HCT116 (cell line): Measurements from ENCODE around the gene NCAPG2. TPM values are rescaled to one million over a fixed set of nuclear protein-coding genes. Genes with fewer than 3 reads are reported as not detected.

Experiments used
- ATAC-seq: fragments of 200-7000 bp; cut with Tn5 transposase; 2 replicates; pipeline ENCODE4 v1.9.1; 2020; ENCODE audit warnings: mild to moderate bottlenecking, moderate library complexity
- BruUV-seq: library from RNA; stranded (reverse); fragments of 400-500 nt; replicated peaks from 2 replicates; lab custom pipeline; 2021; lab: Mats Ljungman, UMichigan
- CTCF ChIA-PET: fragments of 300-600 bp; sonication (Branson Sonifier 250); formaldehyde crosslinking; loops from one replicate; lab custom pipeline; 2021; ENCODE audit warnings: antibody characterized with exemption; lab: Charles Lee
- POLR2A ChIA-PET: fragments of 300-600, 350-600 bp; sonication (Branson Sonifier 250); formaldehyde crosslinking; loops from one replicate; lab custom pipeline; 2021; ENCODE audit warnings: antibody characterized with exemption; lab: Charles Lee
- RAD21 ChIA-PET, 2 experiments: fragments of 300-600 bp; sonication (Branson Sonifier 250); formaldehyde crosslinking; loops; one replicate each; lab custom pipeline; 2023; ENCODE audit warnings: low total read pairs in 2 of 2; ENCODE audit not compliant: uncharacterized antibody in 2 of 2, unreplicated experiment in 2 of 2, low non-redundant PET in 1 of 2; lab: Charles Lee
- DNase-seq: peaks from one replicate; pipeline ENCODE4 v3.0.0-alpha.2; 2010; ENCODE audit warnings: low read depth, low spot score
- H2AFZ ChIP-seq: fragments of 200-600 bp; shearing (Covaris generic), sonication (generic); 2 replicates; pipeline ENCODE4 v1.6.1; 2017; ENCODE audit warnings: low read depth, mixed run types, mixed read lengths, antibody characterized with exemption, low read length; ENCODE audit not compliant: poor library complexity, severe bottlenecking
- H3K27ac ChIP-seq: 2 replicates; pipeline ENCODE4 v1.5.1; 2012; ENCODE audit warnings: low read depth, low read length
- H3K27me3 ChIP-seq: fragments of 200-600 bp; sonication (generic); 2 replicates; pipeline ENCODE4 v1.6.1; 2016; ENCODE audit warnings: mixed run types, low read length, mixed read lengths; ENCODE audit not compliant: insufficient read depth
- H3K36me3 ChIP-seq, 2 experiments: fragments of 200-500 bp in 1 of 2; fragments of 200-600 bp in 1 of 2; sonication (Bioruptor generic) in 1 of 2; sonication (generic) in 1 of 2; 2 replicates each; pipeline versions ENCODE4 v1.5.1 to v1.6.1; 2014 to 2016; ENCODE audit warnings: low read length in 2 of 2, inconsistent platforms in 1 of 2, mixed read lengths in 1 of 2, mixed run types in 1 of 2; ENCODE audit not compliant: insufficient read depth in 2 of 2, control insufficient read depth in 1 of 2
- H3K4me1 ChIP-seq, 2 experiments: fragments of 200-600 bp in 1 of 2; sonication (generic) in 1 of 2; 2 replicates each; pipeline versions ENCODE4 v1.5.1 to v1.6.1; 2012 to 2017; ENCODE audit warnings: low read length in 2 of 2, inconsistent platforms in 1 of 2, mild to moderate bottlenecking in 1 of 2, mixed read lengths in 1 of 2, mixed run types in 1 of 2, moderate library complexity in 1 of 2; ENCODE audit not compliant: insufficient read depth in 2 of 2, control insufficient read depth in 1 of 2
- H3K4me2 ChIP-seq: fragments of 200-600 bp; sonication (generic); 2 replicates; pipeline ENCODE4 v1.6.1; 2017; ENCODE audit warnings: mixed run types, low read length, mixed read lengths
- H3K4me3 ChIP-seq, 2 experiments: fragments of 200-600 bp in 1 of 2; sonication (generic) in 1 of 2; replicated peaks in 1 of 2; 2 replicates each; pipeline ENCODE4 v1.5.1; 2011 to 2016; ENCODE audit warnings: low read length in 2 of 2, control low read depth in 1 of 2, low read depth in 1 of 2, mild to moderate bottlenecking in 1 of 2, mixed read lengths in 1 of 2, mixed run types in 1 of 2
- H3K79me2 ChIP-seq: fragments of 200-600 bp; sonication (generic); 2 replicates; pipeline ENCODE4 v1.6.1; 2017; ENCODE audit warnings: mild to moderate bottlenecking, mixed run types, low read length, moderate library complexity, mixed read lengths; ENCODE audit not compliant: insufficient read depth
- H3K9ac ChIP-seq: fragments of 200-600 bp; sonication (generic); 2 replicates; pipeline ENCODE4 v1.6.1; 2016; ENCODE audit warnings: low read length, mixed read lengths
- H3K9me2 ChIP-seq: fragments of 200-600 bp; sonication (generic), shearing (Covaris generic); 2 replicates; pipeline ENCODE4 v1.6.1; 2017; ENCODE audit warnings: mixed run types, mild to moderate bottlenecking, moderate library complexity; ENCODE audit not compliant: insufficient read depth
- H3K9me3 ChIP-seq, 2 experiments: fragments of 200-500 bp in 1 of 2; fragments of 200-600 bp in 1 of 2; sonication (Bioruptor generic) in 1 of 2; sonication (generic) in 1 of 2; 2 replicates each; pipeline ENCODE4 v1.6.1; 2014 to 2017; ENCODE audit warnings: low read length in 2 of 2, mixed read lengths in 2 of 2, inconsistent platforms in 1 of 2, low read depth in 1 of 2, mild to moderate bottlenecking in 1 of 2, mixed run types in 1 of 2, moderate library complexity in 1 of 2; ENCODE audit not compliant: control insufficient read depth in 1 of 2, insufficient read depth in 1 of 2
- H4K20me1 ChIP-seq: fragments of 200-600 bp; sonication (generic), shearing (Covaris generic); 2 replicates; pipeline ENCODE4 v1.6.1; 2017; ENCODE audit warnings: mixed run types, mild to moderate bottlenecking, moderate library complexity; ENCODE audit not compliant: insufficient read depth
- CBX3 ChIP-seq: IDR thresholded peaks from 2 replicates; pipeline ENCODE4 v1.6.1; 2012; ENCODE audit warnings: low read depth
- CEBPB ChIP-seq: IDR thresholded peaks from 2 replicates; pipeline ENCODE4 v1.6.1; 2012; ENCODE audit warnings: low read depth
- EGR1 ChIP-seq: IDR thresholded peaks from 2 replicates; pipeline ENCODE4 v1.6.1; 2012; ENCODE audit warnings: low read depth
- ELF1 ChIP-seq: IDR thresholded peaks from 2 replicates; pipeline ENCODE4 v1.6.1; 2012; ENCODE audit warnings: low read depth, borderline replicate concordance
- EZH2phosphoT487 ChIP-seq: fragments of 200-600 bp; IDR thresholded peaks from 2 replicates; pipeline ENCODE4 v1.6.1; 2018; ENCODE audit warnings: antibody characterized with exemption, borderline replicate concordance
- FOSL1 ChIP-seq: IDR thresholded peaks from 2 replicates; pipeline ENCODE4 v1.6.1; 2012; ENCODE audit warnings: low read depth
- JUND ChIP-seq: IDR thresholded peaks from 2 replicates; pipeline ENCODE4 v1.6.1; 2012
- POLR2A ChIP-seq: IDR thresholded peaks from 2 replicates; pipeline ENCODE4 v1.7.0; 2011; ENCODE audit warnings: borderline replicate concordance; ENCODE audit not compliant: insufficient read depth, insufficient read length; ENCODE audit errors: extremely low read depth
- POLR2AphosphoS5 ChIP-seq: IDR thresholded peaks from 2 replicates; pipeline ENCODE4 v1.6.1; 2011; ENCODE audit warnings: mild to moderate bottlenecking, low read depth, low read length, moderate library complexity
- REST ChIP-seq: IDR thresholded peaks from 2 replicates; pipeline ENCODE4 v1.6.1; 2012; ENCODE audit warnings: low read depth
- SIN3A ChIP-seq: IDR thresholded peaks from 2 replicates; pipeline ENCODE4 v1.6.1; 2012; ENCODE audit warnings: low read depth
- SRF ChIP-seq: IDR thresholded peaks from 2 replicates; pipeline ENCODE4 v1.6.1; 2012; ENCODE audit warnings: low read depth
- ZFX ChIP-seq: fragments of 450-650 bp; IDR thresholded peaks from 2 replicates; pipeline ENCODE4 v1.6.1; 2017
- intact Hi-C: fragments of 100-400 bp; cut with micrococcal nuclease; formaldehyde crosslinking; loops from 2 replicates; pipeline ENCODE4 v1.10.0; 2022
- total RNA-seq: library from RNA; stranded (reverse); gene quantifications from one replicate; pipeline ENCODE4 v1.2.1, GENCODE V29; 2021; ENCODE audit not compliant: unreplicated experiment
- TF ChIP-seq, protein P1 (sequence below): IDR thresholded peaks from 2 replicates; pipeline ENCODE4 v1.6.1; 2011; ENCODE audit warnings: mild to moderate bottlenecking, low read length, moderate library complexity; ENCODE audit not compliant: insufficient replicate concordance; ENCODE audit errors: extremely low read depth
- TF ChIP-seq, protein P2 (sequence below): IDR thresholded peaks from 2 replicates; pipeline ENCODE4 v1.6.1; 2012

The NCAPG2 gene
- total RNA-seq, 1 experiment from 2014 or later, result 73.1 TPM

DNA sequence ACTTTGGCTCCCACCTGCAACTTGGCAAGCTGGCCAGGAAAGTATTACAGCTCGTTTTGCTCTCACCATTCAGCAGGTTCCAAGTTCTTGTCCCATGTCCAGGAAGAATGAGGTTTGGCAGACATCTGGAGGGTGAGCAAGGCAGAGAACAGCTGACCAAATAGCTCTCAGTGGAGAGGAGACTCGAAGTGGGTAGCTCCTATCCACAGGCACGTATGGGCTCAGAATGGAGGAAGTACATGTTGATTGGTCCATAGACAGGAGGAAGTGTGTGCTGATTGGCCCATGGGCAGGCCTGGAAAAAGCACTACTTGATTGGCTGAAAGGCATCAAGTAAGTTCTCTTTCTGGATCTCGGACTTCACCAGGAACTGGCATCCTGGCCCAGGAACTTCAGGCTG, 3.0 kb upstream of the NCAPG2 start:
- ChIA-PET POLR2A (no interaction called here), RAD21 (no interaction called here), CTCF (no interaction called here)
- H3K36me3 ChIP-seq, result no peaks in the 10 kb centered on the region
- no peak overlapping the region for H3K4me2 ChIP-seq
- no peak overlapping the region for H3K9ac ChIP-seq
- BruUV-seq, result no TSS peak
- DNase-seq, result no peak
- H2AFZ ChIP-seq, result no peak overlapping the region
- H3K4me1 ChIP-seq, result peaks cover 6 to 21% of the 10 kb centered on the region in 2 experiments; a peak in 3 of 4 replicates
- no peak for ATAC-seq
- H3K27ac ChIP-seq, result no peak overlapping the region
- no peaks in the 10 kb centered on the region for H4K20me1 ChIP-seq
- H3K27me3 ChIP-seq, result no peaks in the 10 kb centered on the region
- H3K9me2 ChIP-seq, result no peaks in the 10 kb centered on the region
- H3K9me3 ChIP-seq, result no peaks in the 10 kb centered on the region
- H3K4me3 ChIP-seq, result no peak overlapping the region
- TF ChIP-seq POLR2AphosphoS5 (no peak), SIN3A (no peak), EZH2phosphoT487 (no peak), CBX3 (peak; percentile 23; the same call in 1 of the 2 replicates), CEBPB (no peak)
- H3K79me2 ChIP-seq, result peaks cover 19% of the 10 kb centered on the region
- intact Hi-C loops, result loop anchor here (10.0 kb wide), 1 partner anchor 117 kb away; the partner anchor contains the start of gene ESYT2

GRCh38 chr7:158706710-158707590, 2.3 kb upstream of the NCAPG2 start:
- Histone ChIP-seq H3K4me2 (no peak overlapping the region), H3K4me3 (no peak overlapping the region), H3K9ac (no peak overlapping the region), H3K9me3 (no peaks in the 10 kb centered on the region), H3K9me2 (no peaks in the 10 kb centered on the region), H3K27ac (no peak overlapping the region), H3K27me3 (no peaks in the 10 kb centered on the region), H3K4me1 (peaks cover 6 to 21% of the 10 kb centered on the region in 2 experiments; a peak in 3 of 4 replicates), H4K20me1 (no peaks in the 10 kb centered on the region), H2AFZ (no peak overlapping the region), H3K36me3 (no peaks in the 10 kb centered on the region), H3K79me2 (peaks cover 26% of the 10 kb centered on the region)
- ChIA-PET POLR2A (interaction anchor here (1.4 kb wide), 1 partner anchor 8 kb away, joined by 4 read pairs; no protein-coding TSS in a partner anchor), CTCF (no interaction called here), RAD21 (no interaction called here)
- intact Hi-C loops, result loop anchor here (10.0 kb wide), 1 partner anchor 118 kb away; the partner anchor contains the start of gene ESYT2
- DNase-seq, result no peak
- BruUV-seq, result no TSS peak
- no peak for ATAC-seq
- TF ChIP-seq POLR2AphosphoS5 (no peak), POLR2A (no peak), EGR1 (no peak), SRF (no peak), REST (no peak), ZFX (no peak), JUND (no peak), ELF1 (no peak), FOSL1 (no peak), CBX3 (no peak)
- TF ChIP-seq, protein P1, sequence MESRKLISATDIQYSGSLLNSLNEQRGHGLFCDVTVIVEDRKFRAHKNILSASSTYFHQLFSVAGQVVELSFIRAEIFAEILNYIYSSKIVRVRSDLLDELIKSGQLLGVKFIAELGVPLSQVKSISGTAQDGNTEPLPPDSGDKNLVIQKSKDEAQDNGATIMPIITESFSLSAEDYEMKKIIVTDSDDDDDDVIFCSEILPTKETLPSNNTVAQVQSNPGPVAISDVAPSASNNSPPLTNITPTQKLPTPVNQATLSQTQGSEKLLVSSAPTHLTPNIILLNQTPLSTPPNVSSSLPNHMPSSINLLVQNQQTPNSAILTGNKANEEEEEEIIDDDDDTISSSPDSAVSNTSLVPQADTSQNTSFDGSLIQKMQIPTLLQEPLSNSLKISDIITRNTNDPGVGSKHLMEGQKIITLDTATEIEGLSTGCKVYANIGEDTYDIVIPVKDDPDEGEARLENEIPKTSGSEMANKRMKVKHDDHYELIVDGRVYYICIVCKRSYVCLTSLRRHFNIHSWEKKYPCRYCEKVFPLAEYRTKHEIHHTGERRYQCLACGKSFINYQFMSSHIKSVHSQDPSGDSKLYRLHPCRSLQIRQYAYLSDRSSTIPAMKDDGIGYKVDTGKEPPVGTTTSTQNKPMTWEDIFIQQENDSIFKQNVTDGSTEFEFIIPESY, result no peak
- TF ChIP-seq, protein P2, sequence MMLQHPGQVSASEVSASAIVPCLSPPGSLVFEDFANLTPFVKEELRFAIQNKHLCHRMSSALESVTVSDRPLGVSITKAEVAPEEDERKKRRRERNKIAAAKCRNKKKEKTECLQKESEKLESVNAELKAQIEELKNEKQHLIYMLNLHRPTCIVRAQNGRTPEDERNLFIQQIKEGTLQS, result no peak
